Epithelial cell of esophagus (primary cell): ENCODE data around the gene FBXO28.
A peak's percentile ranks its signal among the peaks of the same experiment; 100 is the strongest.

Source experiments
- DNase-seq: peaks from one replicate; pipeline ENCODE4 v3.0.0; 2010; ENCODE audit warnings: low read depth
- H3K4me3 ChIP-seq: 2 replicates; pipeline ENCODE4 v1.5.1; 2011; ENCODE audit warnings: mild to moderate bottlenecking, low read length, control low read depth
- TF ChIP-seq, protein P1 (sequence below): IDR thresholded peaks from 2 replicates; pipeline ENCODE4 v1.5.1; 2011; ENCODE audit warnings: low read depth, mild to moderate bottlenecking, low read length, control low read depth, inconsistent platforms; ENCODE audit not compliant: insufficient read depth; ENCODE audit errors: missing control alignments

Gene FBXO28

DNA sequence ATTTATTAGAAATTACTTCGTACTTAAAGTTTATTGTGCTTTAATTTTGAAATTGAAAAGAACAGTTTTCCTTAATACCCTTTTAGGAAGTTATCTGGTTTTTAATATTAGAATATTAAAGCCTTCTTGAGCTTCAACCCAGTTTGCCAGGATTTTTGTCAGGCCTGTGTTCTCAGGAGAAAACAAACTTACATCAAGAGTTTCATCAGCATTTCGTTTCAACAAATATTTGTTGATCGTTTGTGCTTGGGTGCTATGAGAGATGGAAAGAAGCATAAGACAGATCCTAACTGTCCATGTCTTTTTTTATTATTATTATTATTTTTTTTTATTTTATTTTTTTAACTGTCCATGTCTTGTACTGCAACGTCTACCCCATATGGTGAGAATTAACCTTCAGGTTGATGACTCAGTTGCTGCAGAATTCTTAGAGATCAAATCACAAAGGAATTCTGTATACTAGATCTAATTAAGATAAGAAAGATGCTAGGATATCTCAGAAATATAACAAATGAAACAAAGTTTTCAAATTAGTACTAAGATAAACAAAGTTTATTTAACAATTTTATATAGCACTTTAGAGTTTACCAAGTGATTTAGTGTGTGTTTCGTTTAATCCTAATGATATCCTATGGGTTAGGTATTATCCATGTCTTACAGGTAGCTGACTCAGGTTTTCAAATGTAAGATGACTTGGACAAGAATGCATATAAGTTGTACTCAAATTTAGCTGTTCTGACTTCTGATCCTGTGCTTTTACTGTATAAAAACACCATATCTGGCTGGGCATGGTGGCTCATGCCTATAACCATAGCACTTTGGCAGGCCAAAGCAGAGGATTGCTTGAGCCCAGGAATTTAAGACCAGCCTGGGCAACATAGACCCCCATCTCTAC, 14.3 kb downstream of the FBXO28 start:
- no peak overlapping the region for H3K4me3 ChIP-seq
- DNase-seq = peak; percentile 38
- TF ChIP-seq, protein P1, sequence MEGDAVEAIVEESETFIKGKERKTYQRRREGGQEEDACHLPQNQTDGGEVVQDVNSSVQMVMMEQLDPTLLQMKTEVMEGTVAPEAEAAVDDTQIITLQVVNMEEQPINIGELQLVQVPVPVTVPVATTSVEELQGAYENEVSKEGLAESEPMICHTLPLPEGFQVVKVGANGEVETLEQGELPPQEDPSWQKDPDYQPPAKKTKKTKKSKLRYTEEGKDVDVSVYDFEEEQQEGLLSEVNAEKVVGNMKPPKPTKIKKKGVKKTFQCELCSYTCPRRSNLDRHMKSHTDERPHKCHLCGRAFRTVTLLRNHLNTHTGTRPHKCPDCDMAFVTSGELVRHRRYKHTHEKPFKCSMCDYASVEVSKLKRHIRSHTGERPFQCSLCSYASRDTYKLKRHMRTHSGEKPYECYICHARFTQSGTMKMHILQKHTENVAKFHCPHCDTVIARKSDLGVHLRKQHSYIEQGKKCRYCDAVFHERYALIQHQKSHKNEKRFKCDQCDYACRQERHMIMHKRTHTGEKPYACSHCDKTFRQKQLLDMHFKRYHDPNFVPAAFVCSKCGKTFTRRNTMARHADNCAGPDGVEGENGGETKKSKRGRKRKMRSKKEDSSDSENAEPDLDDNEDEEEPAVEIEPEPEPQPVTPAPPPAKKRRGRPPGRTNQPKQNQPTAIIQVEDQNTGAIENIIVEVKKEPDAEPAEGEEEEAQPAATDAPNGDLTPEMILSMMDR = no peak

DNA sequence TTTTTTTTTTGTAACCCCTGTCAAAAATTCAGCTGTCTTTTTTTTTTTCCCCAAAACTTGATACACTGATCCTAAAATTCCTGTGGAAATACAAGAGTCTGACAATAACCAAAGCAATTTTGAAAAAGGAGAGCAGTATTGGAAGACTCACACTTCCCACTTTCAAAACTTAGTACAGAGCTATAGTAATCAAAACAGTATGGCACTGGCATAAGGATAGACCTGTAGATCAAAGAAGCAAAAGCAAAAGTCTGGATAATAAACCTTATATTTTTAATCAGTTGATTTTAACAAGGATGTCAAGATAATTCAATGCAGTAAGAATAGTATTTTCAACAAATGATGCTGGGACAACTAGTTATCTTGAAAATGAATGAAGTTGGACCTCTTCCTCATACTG, 17.3 kb downstream of the FBXO28 start:
- H3K4me3 ChIP-seq = no peak overlapping the region
- no peak for DNase-seq
- TF ChIP-seq, protein P1 = no peak

GRCh38 chr1:224132901-224133300, 19.0 kb downstream of the FBXO28 start:
- DNase-seq = peak; percentile 93
- no peak overlapping the region for H3K4me3 ChIP-seq
- TF ChIP-seq, protein P1 = no peak

DNA sequence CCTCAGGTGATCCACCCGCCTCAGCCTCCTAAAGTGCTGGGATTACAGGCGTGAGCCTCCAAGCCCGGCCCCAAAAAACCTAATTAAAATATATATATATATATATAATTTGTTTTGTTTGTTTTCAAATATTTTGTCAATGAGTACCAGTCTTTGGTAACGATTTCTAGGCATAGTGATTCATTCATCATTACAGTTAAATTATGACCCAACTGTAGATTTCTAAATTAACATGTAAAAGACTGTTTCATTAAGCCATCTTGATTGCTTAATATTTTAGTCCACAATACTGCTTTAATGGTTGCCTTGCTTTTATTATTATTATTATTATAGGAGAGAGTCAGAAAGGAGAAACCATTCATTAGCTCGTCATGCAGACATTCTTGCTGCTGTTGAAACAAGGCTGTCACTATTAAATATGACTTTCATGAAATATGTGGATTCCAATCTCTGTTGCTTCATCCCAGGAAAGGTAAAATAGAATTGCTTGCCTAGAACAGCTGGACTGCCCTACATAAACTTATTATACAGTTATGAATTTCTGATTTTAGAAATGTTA, 19.9 kb downstream of the FBXO28 start:
- TF ChIP-seq, protein P1 = no peak
- H3K4me3 ChIP-seq = no peak overlapping the region
- DNase-seq = peak; percentile 56

DNA sequence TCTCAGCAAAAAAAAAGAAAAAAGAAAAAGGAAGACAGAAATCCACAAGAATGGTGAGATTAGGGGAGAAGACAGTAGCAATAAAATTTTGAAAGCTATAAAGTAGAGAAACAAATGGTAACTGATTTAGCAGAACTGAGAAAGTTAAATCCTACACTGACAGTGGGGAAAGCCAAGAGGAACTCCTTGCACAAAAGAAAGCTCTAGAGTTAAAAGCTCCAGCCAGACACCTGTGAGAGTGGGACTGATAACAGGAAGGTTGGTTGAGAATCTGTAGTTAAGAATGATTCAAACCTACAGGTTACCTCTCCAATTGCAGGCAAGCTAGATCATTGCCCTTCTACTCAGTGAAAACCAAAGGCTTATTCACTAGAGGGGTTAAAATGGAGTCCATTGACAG, 23.6 kb downstream of the FBXO28 start:
- TF ChIP-seq, protein P1 = no peak
- DNase-seq = no peak
- H3K4me3 ChIP-seq = no peak overlapping the region

DNA sequence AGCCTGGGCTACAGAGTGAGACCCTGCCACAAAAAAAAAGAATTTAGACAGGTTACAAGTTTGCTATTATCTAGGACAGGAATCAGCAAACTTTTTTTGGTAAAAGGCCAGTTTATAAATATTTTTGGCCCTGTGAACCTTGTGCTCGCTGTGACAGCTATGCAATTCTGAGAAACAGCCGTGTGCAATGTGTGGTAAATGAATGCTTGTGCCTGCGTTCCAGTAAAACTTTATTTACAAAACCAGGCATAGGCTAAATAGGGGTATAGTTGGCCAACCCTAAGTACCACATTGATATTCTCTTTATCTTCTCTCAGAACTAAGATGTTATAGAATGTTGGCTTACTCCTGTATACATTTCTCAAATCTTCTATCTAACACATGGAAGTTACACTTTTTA, 24.3 kb downstream of the FBXO28 start:
- DNase-seq = no peak
- H3K4me3 ChIP-seq = no peak overlapping the region
- TF ChIP-seq, protein P1 = no peak
